Measurements from ENCODE around the gene CHL1. TPM values are rescaled to one million over a fixed set of nuclear protein-coding genes. Genes with fewer than 3 reads are reported as not detected.

Gene CHL1
- total and polyA plus RNA-seq, 2 donors (not counting 1 experiment from before 2014, with no cell fraction given), result 0.01 to 0.33 TPM

GRCh38 chr3:373193-373779 lies 176.7 kb downstream of the CHL1 start:
- no peak for DNase-seq (ENCODE audit: low read depth in 2 of 2)
- no peaks in the 10 kb centered on the region for H4K20me1 ChIP-seq (ENCODE audit: control insufficient read depth, extremely low read depth, insufficient read depth, low read length)
- no peak overlapping the region for H3K4me2 ChIP-seq (ENCODE audit: extremely low read depth, insufficient read depth, low read length)

GRCh38 chr3:374459-374858 lies 177.9 kb downstream of the CHL1 start:
- Histone ChIP-seq H3K9me3 (ENCODE audit: control insufficient read depth, insufficient read depth, low read depth, low read length) (no peaks in the 10 kb centered on the region), H3K27ac (ENCODE audit: insufficient read depth, low read length) (no peak overlapping the region), H3K9ac (ENCODE audit: insufficient read depth, low read length) (no peak overlapping the region), H3K79me2 (ENCODE audit: control insufficient read depth, insufficient read depth, low read length) (no peaks in the 10 kb centered on the region), H2AFZ (ENCODE audit: low read length) (no peak overlapping the region), H3K27me3 (ENCODE audit: control insufficient read depth, insufficient read depth, low read length) (no peaks in the 10 kb centered on the region), H3K4me3 (replicated peaks in 1 of 4; ENCODE audit: control extremely low read depth in 1 of 4, insufficient read depth in 1 of 4, low read depth in 3 of 4, low read length in 4 of 4) (no peak overlapping the region), H3K36me3 (ENCODE audit: control insufficient read depth, insufficient read depth, low read length) (no peaks in the 10 kb centered on the region), H3K4me2 (ENCODE audit: extremely low read depth, insufficient read depth, low read length) (no peak overlapping the region), H3K4me1 (ENCODE audit: control insufficient read depth, extremely low read depth, insufficient read depth, low read length) (no peaks in the 10 kb centered on the region), H4K20me1 (ENCODE audit: control insufficient read depth, extremely low read depth, insufficient read depth, low read length) (no peaks in the 10 kb centered on the region)
- no peak for DNase-seq (ENCODE audit: low read depth in 2 of 2)
- TF ChIP-seq CTCF (conservative IDR thresholded peaks at IDR 0.05 in 1 of 2, IDR thresholded peaks at IDR 0.05 in 1 of 2; ENCODE audit: low read depth in 1 of 2, low read length in 2 of 2), result no peak
- no peak for TF ChIP-seq EZH2 (IDR thresholded peaks at IDR 0.05; ENCODE audit: low read length, missing control alignments)

More at GRCh38 chr3:373193-373779, 176.7 kb downstream of the CHL1 start:
- H2AFZ ChIP-seq (ENCODE audit: low read length), result no peak overlapping the region
- H3K36me3 ChIP-seq (ENCODE audit: control insufficient read depth, insufficient read depth, low read length), result no peaks in the 10 kb centered on the region
- H3K4me3 ChIP-seq (replicated peaks in 1 of 4; ENCODE audit: control extremely low read depth in 1 of 4, insufficient read depth in 1 of 4, low read depth in 3 of 4, low read length in 4 of 4), result no peak overlapping the region
- no peak overlapping the region for H3K9ac ChIP-seq (ENCODE audit: insufficient read depth, low read length)
- H3K4me1 ChIP-seq (ENCODE audit: control insufficient read depth, extremely low read depth, insufficient read depth, low read length), result no peaks in the 10 kb centered on the region
- no peaks in the 10 kb centered on the region for H3K27me3 ChIP-seq (ENCODE audit: control insufficient read depth, insufficient read depth, low read length)
- no peaks in the 10 kb centered on the region for H3K9me3 ChIP-seq (ENCODE audit: control insufficient read depth, insufficient read depth, low read depth, low read length)
- no peak overlapping the region for H3K27ac ChIP-seq (ENCODE audit: insufficient read depth, low read length)
- no peak for TF ChIP-seq EZH2 (IDR thresholded peaks at IDR 0.05; ENCODE audit: low read length, missing control alignments)
- TF ChIP-seq CTCF (conservative IDR thresholded peaks at IDR 0.05 in 1 of 2, IDR thresholded peaks at IDR 0.05 in 1 of 2; ENCODE audit: low read depth in 1 of 2, low read length in 2 of 2), result no peak
- H3K79me2 ChIP-seq (ENCODE audit: control insufficient read depth, insufficient read depth, low read length), result no peaks in the 10 kb centered on the region

GRCh38 chr3:377158-377561 lies 180.6 kb downstream of the CHL1 start:
- TF ChIP-seq CTCF (conservative IDR thresholded peaks at IDR 0.05 in 1 of 2, IDR thresholded peaks at IDR 0.05 in 1 of 2; ENCODE audit: low read depth in 1 of 2, low read length in 2 of 2), result peak; percentile 22 to 48
- no peak for TF ChIP-seq EZH2 (IDR thresholded peaks at IDR 0.05; ENCODE audit: low read length, missing control alignments)
- H3K9me3 ChIP-seq (ENCODE audit: control insufficient read depth, insufficient read depth, low read depth, low read length), result no peaks in the 10 kb centered on the region
- no peak overlapping the region for H2AFZ ChIP-seq (ENCODE audit: low read length)
- H3K27ac ChIP-seq (ENCODE audit: insufficient read depth, low read length), result no peak overlapping the region
- peak overlapping the region in 1 of 4 experiments; percentile 24 for H3K4me3 ChIP-seq (replicated peaks in 1 of 4; ENCODE audit: control extremely low read depth in 1 of 4, insufficient read depth in 1 of 4, low read depth in 3 of 4, low read length in 4 of 4)
- H3K4me2 ChIP-seq (ENCODE audit: extremely low read depth, insufficient read depth, low read length), result peak overlapping the region; percentile 15
- no peaks in the 10 kb centered on the region for H4K20me1 ChIP-seq (ENCODE audit: control insufficient read depth, extremely low read depth, insufficient read depth, low read length)
- no peaks in the 10 kb centered on the region for H3K27me3 ChIP-seq (ENCODE audit: control insufficient read depth, insufficient read depth, low read length)
- no peaks in the 10 kb centered on the region for H3K79me2 ChIP-seq (ENCODE audit: control insufficient read depth, insufficient read depth, low read length)
- no peaks in the 10 kb centered on the region for H3K36me3 ChIP-seq (ENCODE audit: control insufficient read depth, insufficient read depth, low read length)
- H3K9ac ChIP-seq (ENCODE audit: insufficient read depth, low read length), result no peak overlapping the region
- peak; percentile 45 to 74 for DNase-seq (ENCODE audit: low read depth in 2 of 2)
- no peaks in the 10 kb centered on the region for H3K4me1 ChIP-seq (ENCODE audit: control insufficient read depth, extremely low read depth, insufficient read depth, low read length)

All from fibroblast of lung (primary cell).